HG03108 (cell line): ENCODE results near the gene TSPAN9.

Source experiments
- ATAC-seq: cut with Tn5 transposase; IDR thresholded peaks from one replicate; pipeline ENCODE4 v1.9.1; 2021; ENCODE audit warnings: moderate library complexity; ENCODE audit not compliant: unreplicated experiment

TSPAN9 gene

DNA sequence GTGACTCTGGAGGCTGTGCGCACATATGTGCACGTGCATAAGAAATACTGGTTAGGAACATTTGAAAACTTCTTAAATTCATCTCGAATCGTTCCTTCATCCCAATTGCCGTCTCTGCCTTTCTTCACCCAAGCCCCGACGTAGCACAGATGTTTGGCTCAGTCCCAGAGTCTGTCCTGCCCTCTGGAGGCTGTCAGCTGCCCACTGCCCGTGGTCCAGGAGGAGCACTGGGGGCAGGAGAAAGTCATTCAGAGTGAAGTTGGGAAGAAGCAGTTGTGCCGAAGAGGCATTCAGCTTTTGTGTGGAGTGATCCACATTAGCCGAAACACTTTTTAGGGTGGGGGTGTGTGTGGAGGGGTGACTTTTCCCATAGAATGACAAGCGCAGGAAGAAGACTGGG lies 124.9 kb downstream of the TSPAN9 start:
- no peak for ATAC-seq

DNA sequence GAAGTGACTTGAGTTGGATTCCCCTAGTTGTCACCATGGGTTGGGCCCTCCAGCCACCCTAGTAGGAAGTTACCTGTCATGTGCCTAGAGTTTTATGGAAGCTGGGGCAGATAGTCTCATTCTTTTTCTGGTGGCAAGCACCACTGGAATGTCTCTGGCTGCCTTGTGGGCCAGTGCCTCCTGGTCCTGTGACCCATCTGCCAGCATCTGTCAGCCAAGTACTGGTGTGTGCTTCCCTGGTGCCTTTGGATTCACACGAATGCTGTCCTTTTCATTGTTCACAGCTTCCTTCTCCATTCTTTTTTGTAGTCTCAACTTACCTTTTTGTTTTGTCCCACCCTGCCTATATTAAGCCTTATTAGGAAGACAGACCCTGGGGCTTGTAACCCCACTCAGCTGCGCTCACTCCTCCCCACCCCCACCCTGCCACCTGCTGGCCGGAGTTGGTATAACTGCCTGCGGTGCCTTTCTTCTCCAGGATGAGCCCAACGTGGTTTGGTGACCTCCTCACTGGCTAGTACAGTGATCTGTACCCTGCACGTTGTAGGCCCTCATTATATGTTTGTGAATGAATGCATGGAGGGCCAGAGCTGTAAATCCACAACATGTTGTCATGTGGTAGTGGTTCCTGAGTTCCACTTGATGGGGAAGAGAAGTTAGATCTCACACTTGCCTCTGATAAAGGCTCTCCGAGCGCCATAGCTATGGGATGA lies 125.7 kb downstream of the TSPAN9 start:
- ATAC-seq, result no peak

DNA sequence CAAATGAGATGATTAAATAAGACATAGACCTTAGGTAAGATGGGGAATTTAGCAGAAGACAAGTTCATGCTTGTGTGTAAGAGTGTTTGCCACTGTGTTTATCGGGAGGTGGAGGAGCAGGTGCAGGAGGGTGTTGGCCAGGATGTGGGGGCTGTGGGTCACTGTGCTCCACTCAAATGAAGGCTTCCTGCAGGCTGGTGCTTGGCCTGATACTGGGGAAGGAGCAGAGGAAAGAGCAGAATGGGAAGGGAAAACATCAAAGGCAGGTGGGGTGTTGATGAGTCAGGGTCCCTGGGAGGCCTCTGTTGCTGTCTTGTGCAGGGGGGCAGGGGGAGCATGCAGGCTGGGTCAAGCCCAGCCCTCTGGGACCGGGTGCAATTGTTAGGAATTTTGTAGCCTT lies 126.5 kb downstream of the TSPAN9 start:
- ATAC-seq, result no peak

DNA sequence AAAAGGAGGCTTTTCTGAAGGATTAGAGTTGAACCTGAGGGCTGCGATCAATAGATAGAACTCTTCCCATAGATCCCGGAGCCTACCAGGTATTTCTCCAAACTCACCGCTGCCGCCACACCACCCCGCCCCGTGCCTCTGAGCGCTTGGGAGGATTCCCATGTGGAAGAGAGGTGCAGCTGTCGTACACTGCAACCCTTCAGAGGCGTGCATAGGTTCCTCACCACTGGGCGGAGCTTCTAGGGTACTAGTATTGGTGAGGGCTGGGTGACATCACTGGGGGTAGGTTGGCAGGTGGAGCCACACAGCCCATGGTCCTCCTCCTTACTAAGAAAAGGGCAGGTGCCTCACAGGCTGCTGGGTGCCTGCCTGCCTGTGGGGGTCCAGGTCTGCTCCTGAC lies 127.0 kb downstream of the TSPAN9 start:
- ATAC-seq, result no peak

DNA sequence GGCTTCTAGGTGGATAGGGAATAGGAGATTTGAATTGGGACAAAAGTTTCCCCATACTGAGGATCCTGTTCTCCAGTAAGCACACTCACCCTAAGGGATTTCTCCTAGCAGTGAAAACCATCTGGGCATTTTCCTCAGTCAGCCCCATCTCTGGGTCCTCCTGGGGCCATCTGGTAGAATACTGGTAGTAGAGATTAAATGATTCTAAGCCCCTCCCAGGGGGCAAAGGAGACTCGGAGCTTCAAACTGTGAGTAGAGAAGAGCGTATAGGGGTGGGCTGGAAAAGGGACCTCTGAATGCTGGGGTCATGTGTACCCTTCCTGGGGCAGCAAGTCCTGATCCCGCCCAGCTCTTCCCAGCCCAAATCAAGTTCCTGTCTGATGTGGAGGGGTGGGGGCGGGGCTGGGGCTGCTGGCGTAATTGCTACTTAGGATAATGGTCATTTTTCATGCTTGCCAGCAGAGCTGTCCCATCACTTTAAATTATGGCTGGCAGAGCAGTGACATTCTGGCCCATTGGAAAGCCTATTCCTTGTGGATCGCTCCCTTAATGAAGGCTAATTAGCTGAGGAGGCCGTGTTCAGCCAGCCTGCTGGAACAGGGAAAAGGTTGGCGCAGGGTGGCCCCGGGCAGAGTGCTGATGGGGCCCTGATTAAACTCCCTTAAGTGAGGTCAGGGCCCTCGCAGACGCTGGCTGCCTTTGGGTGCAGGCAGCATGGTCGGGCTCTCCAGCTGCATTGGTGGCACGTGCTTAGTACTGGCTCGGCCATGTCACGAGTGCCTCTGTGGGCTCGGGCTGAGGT lies 127.8 kb downstream of the TSPAN9 start:
- no peak for ATAC-seq

DNA sequence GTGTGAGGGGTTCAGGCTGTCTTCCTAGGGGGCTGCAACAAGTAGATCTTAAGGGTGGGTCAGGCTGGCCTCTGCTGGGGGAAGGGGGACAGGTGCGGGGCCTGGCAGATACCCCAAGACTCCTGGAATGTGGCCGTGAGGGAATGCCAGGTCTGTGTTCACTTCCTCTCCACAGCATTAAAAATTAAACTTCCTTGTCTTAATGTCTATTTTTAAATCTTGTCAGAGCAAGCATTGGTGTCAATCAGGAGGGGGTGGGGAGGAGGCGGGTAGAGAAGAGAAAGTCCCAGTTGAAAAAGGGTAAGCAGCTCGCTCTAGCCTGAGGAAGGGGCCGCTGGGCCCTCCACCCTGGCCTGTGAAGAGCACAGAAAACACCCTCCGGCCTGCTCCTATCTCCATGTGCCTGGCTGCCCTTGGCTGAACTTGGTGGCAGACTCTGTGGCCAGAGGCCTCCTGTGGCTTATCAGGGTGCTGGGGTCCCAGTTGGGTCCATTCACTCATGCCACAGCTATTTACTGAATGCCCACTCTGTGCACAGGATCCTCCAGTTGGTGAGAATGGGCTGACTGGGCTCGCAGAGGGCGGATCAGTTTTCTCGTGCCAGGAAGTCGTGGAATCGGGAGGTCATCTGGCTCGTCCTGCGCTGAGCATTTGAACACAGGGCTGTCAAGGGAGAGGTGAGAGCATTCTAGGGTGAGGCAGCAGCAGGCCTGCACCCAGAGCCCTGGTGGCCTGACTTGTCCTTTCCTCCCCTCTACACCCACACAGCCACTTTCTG lies 128.8 kb downstream of the TSPAN9 start:
- ATAC-seq, result no peak

DNA sequence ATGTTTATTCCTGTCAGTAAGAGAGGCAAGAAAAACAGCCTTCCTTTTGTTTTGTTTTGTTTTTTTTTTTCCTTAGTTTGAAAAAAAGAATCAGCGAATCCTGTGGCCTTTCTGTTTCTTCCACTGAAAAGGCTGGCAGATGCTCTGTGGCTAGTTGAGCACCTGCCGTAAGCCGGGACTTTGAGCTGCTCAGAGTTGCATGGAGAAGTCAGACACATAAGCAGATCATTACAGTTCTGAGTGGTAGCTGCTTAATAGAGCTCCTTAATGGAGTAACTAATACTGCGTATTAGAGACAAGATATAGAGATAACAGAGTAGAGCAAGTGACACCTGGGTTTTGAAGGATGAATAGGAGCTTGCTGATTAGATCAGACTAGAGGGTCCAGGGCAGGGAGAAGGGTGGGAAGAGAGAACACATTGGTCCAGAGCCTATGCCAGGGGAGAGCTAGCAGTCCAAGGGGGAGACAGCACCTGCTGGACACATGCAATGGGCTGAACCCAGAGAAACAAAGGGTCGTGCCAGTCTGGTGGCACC lies 129.4 kb downstream of the TSPAN9 start:
- ATAC-seq, result no peak

DNA sequence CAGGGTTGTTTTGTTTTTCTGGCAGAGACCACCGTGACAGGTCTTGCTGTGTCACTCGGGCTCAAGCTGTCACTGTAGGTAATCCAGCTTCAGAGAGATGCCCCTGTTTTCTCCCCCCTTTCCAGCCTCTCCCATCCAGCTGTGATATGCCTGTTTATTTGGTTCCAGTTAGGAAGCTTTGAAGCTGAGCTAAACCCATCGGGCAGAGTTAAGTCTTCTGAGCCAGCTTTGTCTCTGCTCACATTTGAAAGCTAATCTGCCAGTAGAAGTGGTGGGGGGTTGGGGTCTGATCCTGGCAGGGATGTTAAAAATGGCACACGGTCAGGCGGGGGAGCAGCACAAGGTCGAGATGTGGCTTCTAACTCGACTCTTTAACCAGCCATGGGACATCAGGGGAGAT lies 130.0 kb downstream of the TSPAN9 start:
- no peak for ATAC-seq

DNA sequence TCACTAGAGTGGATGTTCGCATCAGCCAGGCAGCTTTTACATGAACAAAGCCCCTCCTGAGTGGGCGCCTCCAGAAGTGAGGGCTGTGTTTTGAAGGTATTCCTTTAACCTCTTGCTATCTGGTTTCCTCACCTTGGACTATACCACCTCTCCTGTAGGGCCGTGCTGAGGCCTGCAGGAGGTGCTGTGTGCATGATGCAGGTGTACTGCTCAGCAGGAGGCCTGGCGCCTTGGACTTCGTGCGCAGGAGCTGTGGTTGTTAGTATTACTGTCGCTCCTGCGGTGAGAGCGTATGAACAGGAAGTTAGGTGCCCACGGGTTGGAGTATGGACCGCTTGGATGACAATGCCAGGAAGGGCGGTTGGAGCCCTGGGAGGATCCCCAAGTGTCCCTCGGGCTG lies 130.7 kb downstream of the TSPAN9 start:
- ATAC-seq, result no peak

DNA sequence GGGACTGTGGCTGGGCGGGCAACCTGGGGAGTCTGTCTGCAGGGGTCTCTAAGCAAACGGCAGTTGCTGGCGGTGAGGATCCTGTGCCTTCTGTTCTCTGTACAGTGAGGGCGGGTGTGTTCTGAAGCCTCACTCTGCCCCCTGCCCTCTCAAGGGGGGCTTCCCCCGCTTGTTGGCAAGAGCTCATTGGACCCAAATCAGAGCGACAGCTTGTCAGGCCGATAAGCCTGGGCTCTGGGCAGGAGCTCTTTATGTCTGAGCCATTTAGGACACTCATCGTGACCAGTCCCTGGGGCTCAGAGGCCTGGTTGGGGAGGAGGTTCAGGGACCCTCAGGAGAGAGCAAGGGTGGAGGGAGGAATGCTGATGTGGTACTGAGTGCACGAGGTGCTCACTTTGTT lies 136.0 kb downstream of the TSPAN9 start:
- ATAC-seq, result no peak

DNA sequence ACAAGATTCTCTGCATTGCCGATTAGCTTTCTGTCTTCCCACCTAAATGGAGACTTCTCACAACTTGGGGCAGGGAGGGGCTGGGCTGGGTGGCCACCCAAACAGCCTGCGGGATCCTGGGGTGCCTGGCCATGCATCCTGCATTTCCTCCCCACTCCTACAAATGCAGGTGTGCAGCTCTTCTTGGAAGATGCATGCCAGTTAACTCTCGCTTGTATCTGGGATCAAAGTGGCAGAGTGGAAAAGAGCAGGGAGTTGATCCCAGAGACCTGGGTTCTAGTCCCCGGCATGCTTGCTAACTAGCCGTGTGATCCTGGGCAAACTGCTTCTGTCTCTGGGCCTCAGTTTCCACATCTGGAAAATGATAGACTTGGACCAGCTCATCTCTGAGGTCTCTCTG lies 136.6 kb downstream of the TSPAN9 start:
- no peak for ATAC-seq

DNA sequence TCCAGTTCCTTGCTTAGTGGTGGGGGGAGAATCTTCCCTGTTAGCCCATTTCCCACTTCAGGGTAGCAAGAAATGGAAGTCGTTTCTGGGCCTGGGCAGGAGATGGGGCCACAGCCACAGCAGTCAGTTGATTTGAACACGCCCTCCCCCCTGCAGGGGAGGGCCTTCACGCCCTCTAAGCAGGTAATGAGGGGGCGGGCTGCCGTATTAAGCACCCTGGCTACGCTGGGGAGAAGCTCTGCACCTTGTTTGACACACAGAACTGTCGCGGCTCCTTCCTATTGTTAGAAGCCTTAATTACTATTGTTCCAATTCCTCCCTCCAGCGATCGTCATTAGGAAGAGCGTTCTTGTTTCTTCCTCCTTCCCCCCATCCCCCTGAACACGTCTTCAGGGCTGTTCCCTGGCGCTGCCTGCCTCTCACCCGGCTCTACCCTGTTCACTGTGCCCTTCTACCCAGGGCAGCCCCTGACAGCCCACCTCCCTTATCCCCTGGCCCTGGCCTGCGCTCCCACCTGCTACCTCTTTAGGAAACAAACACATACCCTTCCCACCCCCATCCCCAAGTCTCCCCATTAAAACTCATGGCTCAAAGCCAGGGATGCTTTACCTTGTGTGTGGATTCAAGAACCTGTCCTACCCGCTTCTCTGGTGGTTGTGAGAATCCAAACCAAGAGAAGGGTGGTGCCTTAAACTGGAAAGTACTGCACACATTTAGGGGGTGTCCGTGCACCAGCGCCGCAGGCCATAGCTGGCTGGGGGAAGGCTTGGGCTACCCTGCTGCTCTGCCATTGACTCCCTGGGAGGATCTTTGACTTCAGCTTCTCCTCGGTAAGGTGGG lies 137.6 kb downstream of the TSPAN9 start:
- ATAC-seq, result no peak

DNA sequence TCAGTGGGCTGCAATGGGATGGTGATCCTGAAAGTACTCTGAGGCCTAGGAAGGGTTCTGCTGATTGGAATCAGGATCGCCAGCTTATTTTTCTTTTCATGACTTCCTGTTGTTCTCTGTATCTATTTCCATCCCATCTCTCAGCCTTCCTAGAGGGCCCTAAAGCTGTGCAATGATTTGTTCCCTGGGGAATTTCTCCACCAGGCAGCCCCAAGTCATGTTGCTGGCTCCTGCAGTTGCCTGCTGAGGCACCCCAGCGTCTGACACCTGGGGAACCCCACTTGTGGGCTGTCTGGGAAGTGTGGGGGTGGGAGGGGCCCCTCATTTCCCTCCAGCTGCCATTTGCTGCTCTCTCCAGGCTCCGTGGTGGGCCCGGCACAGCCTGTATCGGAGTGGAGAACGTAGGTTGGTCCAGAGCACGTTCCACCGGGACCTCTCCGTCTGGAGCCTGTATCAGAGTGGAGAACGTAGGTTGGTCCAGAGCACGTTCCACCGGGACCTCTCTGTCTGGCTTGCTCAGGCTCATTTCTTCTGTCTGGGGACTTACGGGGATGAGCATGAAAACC lies 138.3 kb downstream of the TSPAN9 start:
- no peak for ATAC-seq

DNA sequence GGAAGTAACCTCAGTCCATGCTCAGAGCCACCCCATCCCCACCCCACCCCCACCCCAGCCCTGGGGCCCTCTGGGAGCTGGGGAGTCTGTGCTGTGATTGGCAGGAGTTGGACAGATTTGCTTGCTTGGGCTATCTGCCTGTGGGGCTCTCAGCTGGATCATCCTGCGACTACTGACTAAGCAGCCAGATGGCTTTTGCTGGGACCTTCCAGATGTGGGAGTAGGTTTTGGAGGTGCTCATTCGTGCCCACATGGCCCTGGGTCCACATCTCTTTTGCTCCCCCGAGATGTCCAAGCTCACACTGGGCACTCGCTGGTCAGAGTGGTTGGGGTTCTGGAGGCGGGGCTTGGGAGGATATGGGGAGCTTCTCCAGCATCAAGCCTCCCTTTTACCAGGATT lies 138.9 kb downstream of the TSPAN9 start:
- no peak for ATAC-seq

DNA sequence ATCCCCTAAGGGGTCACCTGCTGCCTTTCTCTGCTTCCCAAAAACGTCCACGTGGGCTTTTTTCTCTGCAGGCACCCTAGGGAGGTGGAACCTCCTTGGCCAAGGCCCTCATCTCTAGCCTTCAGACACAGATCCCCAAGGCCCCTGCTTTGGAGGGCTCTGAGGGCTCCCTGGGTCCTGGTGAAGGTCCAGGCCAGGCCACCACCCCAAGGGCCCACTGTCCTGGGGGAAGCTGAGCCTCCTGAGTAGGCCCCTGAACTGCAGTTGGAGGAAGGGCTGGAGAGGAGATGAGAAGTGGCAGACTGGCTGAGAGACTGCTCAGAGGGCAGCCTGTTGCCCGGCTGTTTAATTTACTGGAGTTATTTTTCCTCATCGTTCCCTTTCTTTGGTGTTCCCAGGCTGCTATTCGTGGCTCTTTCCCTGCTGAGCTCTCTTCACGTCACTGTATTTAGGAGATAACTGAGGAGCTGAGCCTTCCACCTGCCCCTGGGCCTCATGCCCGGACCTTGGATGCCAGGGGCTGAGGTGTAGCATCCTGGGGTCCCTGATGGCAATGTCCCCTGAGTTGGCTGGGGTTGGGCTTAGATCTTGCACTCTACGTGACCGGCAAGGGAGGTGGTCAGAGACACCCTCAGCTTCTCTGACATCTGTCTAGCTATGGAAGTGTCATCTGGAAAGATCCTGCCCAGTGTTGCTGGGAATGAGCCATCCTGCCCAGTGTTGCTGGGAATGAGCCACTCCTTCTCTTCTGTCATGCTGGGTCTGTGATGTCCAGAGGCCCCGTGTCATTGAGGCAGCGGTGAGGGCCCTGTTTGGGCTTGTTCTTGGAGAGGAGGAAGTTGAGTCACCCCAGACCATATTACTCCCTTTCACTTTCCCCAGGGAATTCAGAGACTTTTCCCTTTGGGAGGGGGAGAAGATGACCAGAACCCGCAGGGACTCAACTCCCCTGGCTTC lies 139.8 kb downstream of the TSPAN9 start:
- ATAC-seq, result no peak

DNA sequence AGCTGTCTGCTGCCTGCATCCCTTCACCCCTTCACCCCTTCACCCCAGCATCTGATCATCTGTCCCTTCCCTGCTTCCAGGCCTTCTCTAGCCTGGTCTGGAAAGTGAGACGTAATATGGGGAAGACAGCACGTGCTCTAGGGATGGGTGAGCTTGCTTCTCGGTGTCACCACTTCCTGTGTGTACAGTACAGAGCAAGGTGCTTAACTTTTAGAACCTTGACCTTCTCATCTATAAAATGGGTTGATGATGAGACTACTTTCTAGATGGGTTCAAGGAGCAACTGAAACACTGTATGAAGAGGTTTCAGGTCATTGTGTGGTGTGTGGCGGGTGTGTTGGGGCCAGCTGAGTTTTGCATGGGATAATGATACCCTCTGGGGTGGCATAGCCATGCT lies 140.5 kb downstream of the TSPAN9 start:
- ATAC-seq, result no peak

DNA sequence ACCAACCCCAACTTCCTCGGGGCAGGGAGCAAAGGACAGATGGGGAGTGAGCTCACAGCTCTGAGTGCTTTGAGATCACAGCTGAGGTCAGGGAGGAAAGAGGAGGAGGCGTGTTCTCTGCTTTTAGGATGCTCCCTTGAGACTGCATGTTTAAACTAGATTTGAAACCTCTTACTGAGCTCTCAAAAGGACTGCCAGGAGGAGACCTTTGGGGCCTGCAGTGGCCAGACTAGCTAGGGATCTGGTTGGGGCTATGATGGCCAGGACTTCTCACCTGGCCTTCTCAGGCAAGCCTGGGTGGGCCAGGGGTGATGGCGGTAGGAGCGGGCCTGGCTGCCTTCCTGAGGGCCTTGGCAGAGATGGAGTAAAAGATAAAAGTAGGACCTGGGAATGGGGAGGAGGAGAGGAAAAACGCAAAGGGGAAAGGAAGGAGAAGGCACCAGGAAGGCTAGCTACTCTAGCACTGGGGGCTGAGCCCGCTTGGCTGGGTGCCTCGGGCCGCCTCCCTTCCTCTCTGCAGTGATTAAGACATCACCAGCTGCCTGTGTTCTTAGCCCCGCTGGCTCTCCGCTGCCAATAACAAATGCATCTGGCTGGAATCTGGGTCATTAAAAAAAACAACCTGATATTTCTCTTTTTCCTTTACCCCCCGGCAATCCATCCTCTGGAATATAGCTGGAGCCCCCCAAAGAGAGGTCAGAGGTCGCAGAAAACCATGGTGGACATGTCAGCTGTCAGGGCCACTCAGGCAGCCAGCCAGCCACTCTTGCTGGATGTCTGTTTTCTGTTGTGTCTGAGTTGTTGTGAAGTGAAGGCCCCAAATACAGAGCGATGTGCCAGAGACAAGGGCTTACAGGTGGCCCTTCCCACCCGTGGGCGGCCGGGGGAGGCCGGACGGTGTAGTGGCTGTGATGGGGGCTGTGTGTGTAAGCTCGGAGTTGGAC lies 141.3 kb downstream of the TSPAN9 start:
- no peak for ATAC-seq

DNA sequence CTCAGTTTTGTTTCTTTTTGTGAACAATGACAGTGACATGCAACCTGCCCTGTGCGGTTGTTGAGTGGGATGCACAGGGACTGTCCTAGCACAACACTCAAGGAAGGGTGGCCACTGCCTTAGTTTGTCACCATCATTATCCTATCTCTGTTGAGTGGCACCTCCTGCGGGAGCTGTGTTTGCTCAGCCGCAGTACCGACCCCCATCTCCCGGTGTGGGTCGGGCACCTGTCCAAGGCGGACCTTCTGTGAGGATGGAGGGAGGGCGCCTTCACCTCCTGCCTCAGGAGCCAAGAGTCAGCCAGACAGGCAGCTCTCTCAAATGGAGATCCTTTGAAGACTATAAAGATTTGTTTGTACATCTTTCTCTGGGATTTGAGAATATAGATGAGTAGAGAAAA lies 142.1 kb downstream of the TSPAN9 start:
- no peak for ATAC-seq
